GM21717 (cell line): Measurements from ENCODE around the gene PRKCSH.

Source experiments
- ATAC-seq: cut with Tn5 transposase; IDR thresholded peaks from one replicate; pipeline ENCODE4 v1.9.1; 2021; ENCODE audit warnings: mild to moderate bottlenecking, moderate library complexity; ENCODE audit not compliant: unreplicated experiment

PRKCSH gene

DNA sequence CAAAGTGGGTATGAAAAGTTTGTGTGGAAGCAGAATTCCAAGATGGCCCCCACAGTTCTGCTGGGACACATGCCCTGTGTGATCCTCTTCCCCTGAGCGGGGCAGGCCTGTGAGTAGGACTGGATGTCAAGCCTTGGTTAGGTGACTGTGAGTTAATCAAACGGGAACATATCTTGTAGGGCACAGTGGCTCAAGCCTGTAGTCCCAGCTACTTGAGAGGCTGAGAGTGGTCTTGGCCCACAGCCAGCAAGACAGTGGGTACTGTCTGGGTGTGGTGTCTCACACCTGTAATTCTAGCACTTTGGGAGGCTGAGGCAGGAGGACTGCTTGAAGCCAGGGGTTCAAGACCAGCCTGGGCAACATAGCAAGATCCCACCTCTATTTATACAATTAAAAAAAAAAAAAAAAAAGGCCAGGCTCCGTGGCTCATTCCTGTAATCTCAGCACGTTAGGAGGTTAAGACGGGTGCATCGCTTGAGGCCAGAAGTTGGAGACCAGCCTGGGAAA is 63.8 kb downstream of the PRKCSH start:
- no peak for ATAC-seq

GRCh38 chr19:11499890-11500420 is 64.5 kb downstream of the PRKCSH start:
- no peak for ATAC-seq
